Activated CD8-positive, alpha-beta memory T cell treated with anti-CD3 and anti-CD28 coated beads for 4 hours (primary cell): ENCODE results near the gene LRRK1.

Experiments
- DNase-seq, 2 donors: peaks; one replicate each; pipeline ENCODE4 v3.0.0-alpha.2; 2020; ENCODE audit warnings: low read depth in 2 of 2

Gene LRRK1

DNA sequence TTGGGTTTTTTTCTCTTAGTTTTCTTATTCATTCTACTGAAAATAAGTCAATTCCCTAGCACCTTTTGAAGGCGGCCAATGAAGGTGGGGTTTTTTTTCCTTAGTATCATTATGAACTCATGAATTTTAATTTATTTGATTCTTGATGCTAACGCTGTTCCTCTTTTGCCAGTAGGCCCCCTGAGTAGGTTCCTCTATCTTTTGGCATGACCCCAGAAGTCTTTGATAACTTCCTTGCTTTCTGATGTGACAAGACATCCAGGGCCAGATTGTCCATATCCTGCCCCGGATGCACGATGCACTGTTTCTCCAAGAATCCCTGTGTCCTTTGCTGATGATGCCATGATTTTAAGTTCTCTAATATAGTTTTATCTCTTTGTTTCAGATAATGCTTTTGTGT, 20.6 kb downstream of the LRRK1 start:
- DNase-seq: no peak

GRCh38 chr15:100940767-100941379, 21.7 kb downstream of the LRRK1 start:
- no peak for DNase-seq

- no peak for DNase-seq
Measured at GRCh38 chr15:100941536-100941935, 22.4 kb downstream of the LRRK1 start.

DNA sequence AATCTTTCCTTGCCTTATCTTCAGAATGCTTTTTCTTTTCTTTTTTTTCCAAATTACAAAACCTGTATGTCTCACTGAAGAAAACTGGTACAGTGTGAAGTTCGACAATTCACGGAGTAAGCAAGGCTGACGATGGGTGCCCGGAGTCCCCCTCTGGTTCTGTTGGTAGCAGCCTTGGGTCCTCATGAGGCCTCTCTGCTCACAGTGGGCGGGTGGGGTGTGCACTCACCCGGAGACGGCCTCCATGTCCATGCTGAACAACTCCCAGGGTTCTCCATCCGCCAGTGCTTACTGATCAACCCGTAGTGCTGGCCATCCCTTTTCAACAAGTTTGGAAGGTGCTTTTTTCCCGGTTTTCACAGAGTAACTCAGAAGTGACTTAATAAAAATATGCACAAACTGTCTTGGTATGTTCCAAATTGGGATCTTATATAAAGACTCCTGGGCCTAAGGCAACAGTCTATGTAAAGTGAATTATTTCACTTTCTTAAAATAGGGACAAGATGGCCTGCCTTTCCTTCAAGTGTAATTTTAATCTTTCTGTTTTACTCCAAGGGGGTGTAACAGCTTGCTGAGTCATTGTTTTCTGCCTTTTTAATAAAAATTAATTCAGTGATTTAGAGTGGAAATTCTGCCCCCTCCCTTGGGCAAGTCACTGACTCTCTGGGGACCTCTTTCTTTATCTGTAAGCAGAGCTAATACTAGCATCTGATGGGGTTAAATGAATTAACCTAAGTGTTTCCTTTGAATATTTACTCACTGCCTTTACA, 23.7 kb downstream of the LRRK1 start:
- no peak for DNase-seq

DNA sequence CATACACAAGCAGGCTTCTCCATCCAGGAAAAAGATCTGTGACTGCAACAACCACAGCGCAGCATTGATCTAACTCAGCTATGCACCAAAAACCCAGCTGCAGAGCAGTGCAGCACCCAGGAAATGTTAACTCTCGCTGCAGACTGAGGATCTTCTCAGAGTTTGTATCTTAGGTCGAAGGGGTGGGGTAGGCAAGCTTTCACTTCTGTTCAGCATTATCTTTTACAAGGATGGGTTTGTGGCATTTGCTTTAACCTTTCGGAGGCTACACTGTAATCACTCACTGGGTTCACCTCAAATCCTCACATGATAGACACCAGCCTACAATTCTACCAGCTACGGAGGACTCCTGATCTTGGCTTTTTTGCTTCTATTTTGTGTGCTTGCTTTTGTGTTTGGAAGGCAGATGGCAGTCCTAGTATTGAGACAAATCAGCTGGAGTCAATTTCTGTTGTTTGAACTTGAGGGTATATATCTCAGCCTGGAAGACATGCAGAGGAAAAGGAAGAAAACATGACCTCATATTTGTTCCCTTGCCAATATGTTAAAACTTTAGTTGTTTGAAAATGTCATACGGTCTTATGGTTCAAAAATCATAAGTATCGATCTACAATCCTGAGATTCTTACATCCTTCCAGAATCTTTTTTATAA, 25.2 kb downstream of the LRRK1 start:
- DNase-seq: no peak

DNA sequence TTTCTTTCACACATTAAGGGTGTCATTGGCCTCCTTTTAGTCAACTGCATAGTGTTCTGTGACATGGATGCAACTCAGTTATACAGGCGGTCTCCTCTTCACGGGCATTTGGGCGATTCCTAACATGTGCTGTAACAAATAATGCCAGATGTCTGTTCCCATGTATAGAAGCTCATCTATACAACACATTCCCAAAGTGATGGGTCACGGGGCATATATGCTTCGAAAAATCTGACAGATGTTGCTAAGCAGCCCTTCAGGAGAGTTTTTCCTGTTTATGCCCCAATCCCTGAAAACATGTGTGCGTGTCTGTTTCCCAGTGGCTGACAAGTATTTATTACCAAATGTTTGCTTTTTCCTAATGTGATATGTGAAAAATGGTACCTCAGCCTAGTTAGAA, 25.8 kb downstream of the LRRK1 start:
- no peak for DNase-seq

DNA sequence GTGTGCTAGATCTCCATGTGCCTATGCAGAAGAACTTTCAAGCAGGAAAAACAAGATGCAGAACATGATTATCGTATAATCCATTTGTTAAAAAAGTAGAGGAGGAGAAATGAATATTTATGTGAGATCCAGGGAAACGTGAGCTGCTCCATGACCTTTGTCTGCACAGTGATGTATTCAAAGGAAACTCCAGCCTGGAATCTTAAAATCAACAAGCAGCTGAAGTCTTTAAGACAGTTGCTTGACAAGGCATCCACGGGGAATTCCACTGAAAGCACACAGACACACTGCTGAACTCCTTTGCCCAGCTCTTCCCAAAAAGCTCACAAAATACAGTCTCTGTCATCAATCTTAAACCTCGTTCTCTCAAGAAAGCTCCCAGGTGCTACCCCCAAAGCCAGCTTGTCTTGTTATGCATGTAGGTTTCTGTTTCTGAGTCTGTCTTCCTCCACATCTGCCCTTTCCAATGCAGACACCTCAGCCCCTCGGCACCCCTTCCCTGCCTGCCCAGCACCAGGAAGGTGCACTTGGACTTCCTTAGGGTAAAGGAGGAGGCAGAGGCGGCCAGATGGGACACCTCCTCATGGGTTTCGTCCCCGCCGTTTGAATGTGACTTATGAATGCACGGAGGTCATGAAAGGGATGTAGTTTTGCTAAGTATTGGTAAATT, 28.7 kb downstream of the LRRK1 start:
- DNase-seq: no peak

DNA sequence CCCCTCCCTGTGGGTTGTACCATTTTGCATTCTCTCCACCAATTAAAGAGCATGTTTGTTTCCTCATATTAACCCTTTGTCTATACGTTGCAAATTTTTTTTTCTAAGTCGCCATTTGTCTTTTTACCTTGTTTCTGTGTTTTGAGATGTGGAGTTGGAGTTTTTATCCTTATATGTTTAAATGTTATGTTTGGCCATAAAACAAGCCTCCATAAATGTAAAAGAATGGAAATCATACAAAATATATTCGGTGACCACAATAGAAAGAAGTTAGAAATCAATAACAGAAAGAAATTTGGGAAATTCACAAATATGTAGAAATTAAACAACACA, 29.2 kb downstream of the LRRK1 start:
- DNase-seq: no peak

GRCh38 chr15:100949691-100950090, 30.5 kb downstream of the LRRK1 start:
- no peak for DNase-seq

- DNase-seq: no peak
Measured at GRCh38 chr15:100951965-100952364, 32.8 kb downstream of the LRRK1 start.

DNA sequence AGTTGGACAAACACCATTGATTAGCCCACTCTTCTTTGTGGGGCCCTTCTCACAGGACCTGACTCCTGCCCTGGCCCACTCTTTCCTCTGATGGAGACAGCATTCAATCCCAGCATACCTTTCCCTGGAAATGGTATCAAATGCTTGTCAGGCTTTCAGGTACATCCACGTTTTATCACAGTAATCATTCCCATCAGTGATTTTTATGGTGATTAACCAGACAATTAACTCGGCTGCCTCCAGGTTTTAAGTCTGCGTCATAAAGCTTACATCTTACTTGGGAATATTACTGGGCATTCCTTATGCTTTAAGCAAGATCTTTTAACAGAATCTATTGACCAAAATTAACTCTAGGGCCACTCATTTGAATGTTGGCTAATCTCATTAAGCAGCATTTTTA, 33.4 kb downstream of the LRRK1 start:
- no peak for DNase-seq

DNA sequence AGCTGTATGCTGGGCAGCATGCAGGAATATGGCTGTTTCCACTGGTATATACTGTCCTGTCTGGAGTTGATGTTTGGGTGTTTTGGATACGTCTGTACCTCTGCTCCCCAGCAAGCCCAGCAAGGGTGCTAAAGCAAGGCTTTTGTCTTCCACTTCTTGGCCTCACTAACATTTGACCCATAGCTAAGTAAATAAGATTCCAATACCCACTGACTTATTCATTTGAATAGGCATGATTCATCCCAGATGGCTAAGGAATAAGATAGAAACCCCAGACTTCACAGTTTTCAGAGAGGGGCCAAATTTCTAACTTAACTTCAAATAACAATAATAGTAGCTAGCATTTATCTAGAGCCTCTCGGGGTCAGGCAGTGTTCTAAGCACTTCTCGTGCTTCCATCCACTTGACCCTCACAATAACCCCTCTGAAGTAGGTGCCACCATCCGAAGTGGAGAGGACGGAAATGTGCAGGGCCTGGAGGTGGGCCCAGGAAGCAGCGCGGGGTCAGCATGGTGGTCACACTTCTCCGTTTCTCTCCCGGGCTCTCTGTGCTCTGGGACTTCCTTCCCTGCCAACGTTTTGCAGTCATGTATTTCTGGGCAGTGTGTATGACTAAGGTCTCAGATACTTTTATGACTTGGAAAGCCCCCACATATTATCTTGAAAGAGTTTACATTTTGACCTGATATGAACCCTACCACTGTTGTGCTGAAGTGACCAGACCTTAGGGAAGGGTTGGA, 39.3 kb downstream of the LRRK1 start:
- DNase-seq: no peak

DNA sequence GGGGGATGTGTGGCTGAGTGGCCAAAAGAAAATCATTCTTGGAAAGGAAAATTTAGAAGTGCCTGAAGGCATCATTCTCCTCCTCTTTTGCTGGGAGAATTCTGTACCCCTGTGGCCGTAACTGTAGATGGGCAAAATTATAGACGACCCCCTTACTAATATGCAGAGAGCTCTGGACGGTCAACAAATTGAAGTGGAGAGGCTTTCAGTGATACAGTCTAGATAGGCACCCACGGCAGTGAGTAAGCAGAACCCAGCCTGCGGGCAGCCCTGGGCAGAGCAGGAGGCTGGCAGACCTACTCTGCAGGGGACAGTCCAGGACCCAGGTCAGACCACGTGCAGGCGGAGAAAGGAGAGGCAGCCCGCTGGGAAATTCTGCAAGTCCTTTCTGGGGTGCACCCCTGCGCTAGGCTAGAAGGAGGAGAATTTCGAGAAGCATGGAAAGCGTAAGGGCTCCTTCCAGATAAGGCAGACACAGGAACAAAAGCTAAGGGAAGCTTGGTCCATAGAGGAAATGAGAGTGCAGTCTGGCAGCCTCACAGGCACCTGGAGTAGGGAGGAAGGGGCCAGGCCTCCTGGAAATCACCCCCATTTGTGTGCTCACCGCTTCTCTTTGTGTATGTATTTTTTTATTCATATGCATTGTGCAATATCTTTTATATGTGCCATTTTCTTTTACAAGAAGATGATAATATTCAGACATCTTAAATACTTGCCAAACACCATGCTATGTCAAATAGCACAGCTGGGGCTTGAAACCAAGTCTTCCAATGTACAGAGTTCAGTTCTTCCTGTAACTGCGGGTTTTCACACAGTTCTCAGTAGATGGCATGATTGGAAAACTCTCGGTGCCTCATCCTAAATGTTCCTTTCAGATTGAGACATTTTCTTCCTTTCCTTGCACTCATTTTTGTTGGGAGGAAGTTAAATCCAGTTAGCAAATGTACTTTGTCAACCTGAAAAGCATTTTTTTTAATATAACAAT, 40.2 kb downstream of the LRRK1 start:
- no peak for DNase-seq

- DNase-seq: no peak
Measured at GRCh38 chr15:100966997-100967396, 47.8 kb downstream of the LRRK1 start.

- no peak for DNase-seq
Measured at GRCh38 chr15:100968050-100968966, 49.2 kb downstream of the LRRK1 start.

GRCh38 chr15:100972975-100973350, 53.8 kb downstream of the LRRK1 start:
- no peak for DNase-seq

- no peak for DNase-seq
Measured at GRCh38 chr15:100973351-100974111, 54.4 kb downstream of the LRRK1 start.

- no peak for DNase-seq
Measured at GRCh38 chr15:100975043-100975442, 55.9 kb downstream of the LRRK1 start.
